HFFc6 (cell line): ENCODE results near the gene MPZL3. TPM values are rescaled to one million over a fixed set of nuclear protein-coding genes. Genes with fewer than 3 reads are reported as not detected.

Experiments
- DNase-seq: peaks from one replicate; pipeline ENCODE4 v3.0.0-alpha.2; 2018
- H3K27ac Mint-ChIP-seq: 2 replicates; pipeline ENCODE4 v1.8.0; 2020; ENCODE audit warnings: mild to moderate bottlenecking, mixed read lengths
- H3K27me3 Mint-ChIP-seq: 2 replicates; pipeline ENCODE4 v1.8.0; 2021; ENCODE audit warnings: mild to moderate bottlenecking, moderate library complexity, mixed read lengths; ENCODE audit not compliant: insufficient read depth
- H3K36me3 Mint-ChIP-seq: 2 replicates; pipeline ENCODE4 v1.8.0; 2021; ENCODE audit warnings: low read depth, mixed read lengths
- H3K4me1 Mint-ChIP-seq: 2 replicates; pipeline ENCODE4 v1.8.0; 2020; ENCODE audit warnings: low read depth, mixed read lengths
- H3K4me3 Mint-ChIP-seq: 2 replicates; pipeline ENCODE4 v1.8.0; 2020; ENCODE audit warnings: mild to moderate bottlenecking, moderate library complexity, mixed read lengths
- H3K9me3 Mint-ChIP-seq: 2 replicates; pipeline ENCODE4 v1.8.0; 2020; ENCODE audit warnings: mild to moderate bottlenecking, mixed read lengths
- CTCF ChIP-seq: fragments of 200-600 bp; sonication (generic); IDR thresholded peaks from 2 replicates; pipeline ENCODE4 v1.5.0; 2021; ENCODE audit warnings: antibody characterized with exemption, mild to moderate bottlenecking
- total RNA-seq, 6 experiments: library from RNA; stranded (reverse); fragmentation: NEBNext Ultra II Directional; extraction: Animal tissue kit (Norgen Biotek cat#: 25700); gene quantifications; 2 replicates in 1 of 6; 3 replicates in 5 of 6; pipeline ENCODE4 v1.2.3, GENCODE V29; 2021

MPZL3 gene
- total RNA-seq, 6 experiments from 2014 or later = 0.21 to 0.33 TPM; not detected in 4

GRCh38 chr11:118215765-118216164 is 36.4 kb downstream of the MPZL3 start:
- Mint-ChIP-seq H3K4me1 (no peaks in the 10 kb centered on the region), H3K27me3 (peaks cover 40% of the 10 kb centered on the region), H3K9me3 (no peaks in the 10 kb centered on the region), H3K4me3 (no peak overlapping the region), H3K27ac (no peak overlapping the region), H3K36me3 (no peaks in the 10 kb centered on the region)
- no peak for DNase-seq
- TF ChIP-seq CTCF = no peak

GRCh38 chr11:118215262-118215661 is 36.9 kb downstream of the MPZL3 start:
- no peak for TF ChIP-seq CTCF
- Mint-ChIP-seq H3K27me3 (peaks cover 38% of the 10 kb centered on the region), H3K4me1 (no peaks in the 10 kb centered on the region), H3K9me3 (no peaks in the 10 kb centered on the region), H3K4me3 (no peak overlapping the region), H3K36me3 (no peaks in the 10 kb centered on the region), H3K27ac (no peak overlapping the region)
- no peak for DNase-seq

GRCh38 chr11:118214210-118214914 is 37.8 kb downstream of the MPZL3 start:
- Mint-ChIP-seq H3K27ac (no peak overlapping the region), H3K36me3 (no peaks in the 10 kb centered on the region)

DNA sequence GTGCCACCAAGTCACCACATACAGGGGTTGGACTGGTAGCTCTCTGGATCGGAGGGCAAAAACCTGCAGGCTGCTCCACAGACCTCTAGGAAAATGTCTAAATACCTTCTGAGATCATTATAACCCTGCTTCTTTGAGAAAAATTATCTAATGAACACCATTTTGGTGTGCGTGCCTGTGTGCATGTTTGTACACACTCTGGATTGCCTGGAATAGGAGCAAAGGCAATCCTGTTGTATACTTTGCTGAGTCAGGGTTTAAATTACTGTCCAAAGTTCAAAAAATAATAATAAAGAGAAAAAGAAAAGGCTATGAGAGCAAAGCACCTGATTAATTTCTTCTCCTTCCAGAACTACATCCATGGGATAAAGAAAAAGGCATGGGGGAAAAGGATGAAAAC is 38.4 kb downstream of the MPZL3 start:
- peaks cover 37% of the 10 kb centered on the region for H3K27me3 Mint-ChIP-seq

More at GRCh38 chr11:118214210-118214914, 37.8 kb downstream of the MPZL3 start:
- Mint-ChIP-seq H3K27me3 (peaks cover 36% of the 10 kb centered on the region), H3K4me3 (no peak overlapping the region), H3K9me3 (no peaks in the 10 kb centered on the region), H3K4me1 (no peaks in the 10 kb centered on the region)
- DNase-seq = no peak
- no peak for TF ChIP-seq CTCF

DNA sequence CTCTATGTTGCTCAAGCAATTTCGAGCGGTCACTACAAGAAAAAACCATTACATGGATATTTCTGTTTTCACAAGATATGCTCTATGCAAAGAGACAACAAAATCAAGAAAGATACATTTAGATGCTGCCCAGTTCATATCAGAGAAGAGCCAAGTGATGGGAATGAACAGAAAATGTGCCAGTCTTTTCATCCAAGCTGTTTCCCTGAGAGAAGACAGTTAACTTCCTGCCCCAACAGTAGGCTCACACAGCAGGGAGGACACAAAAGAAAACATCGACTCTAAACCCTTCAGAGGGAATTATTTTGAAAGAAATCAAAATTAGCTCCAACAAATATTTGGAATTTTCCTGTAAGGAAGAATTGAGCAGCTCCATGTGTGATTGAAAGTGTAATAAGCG is 39.0 kb downstream of the MPZL3 start:
- Mint-ChIP-seq H3K27me3 (peaks cover 34% of the 10 kb centered on the region), H3K27ac (no peak overlapping the region), H3K4me3 (no peak overlapping the region), H3K9me3 (no peaks in the 10 kb centered on the region), H3K36me3 (no peaks in the 10 kb centered on the region), H3K4me1 (no peaks in the 10 kb centered on the region)
- DNase-seq = no peak
- TF ChIP-seq CTCF = no peak

More for the DNA sequence above, 38.4 kb downstream of the MPZL3 start:
- Mint-ChIP-seq H3K36me3 (no peaks in the 10 kb centered on the region), H3K4me1 (no peaks in the 10 kb centered on the region), H3K9me3 (no peaks in the 10 kb centered on the region), H3K4me3 (no peak overlapping the region), H3K27ac (no peak overlapping the region)
- no peak for TF ChIP-seq CTCF
- no peak for DNase-seq
